ENCODE data around the gene RNPS1. TPM values are rescaled to one million over a fixed set of nuclear protein-coding genes. Genes with fewer than 3 reads are reported as not detected.

RNPS1 gene
- total and polyA plus RNA-seq, 2 experiments from 2014 or later, result 315 to 384 TPM

- H3K9me3 Mint-ChIP-seq, result no peaks in the 10 kb centered on the region
- Histone ChIP-seq H3F3A (replicated peaks; ENCODE audit: low read depth) (peaks cover 29% of the 10 kb centered on the region; the same call in 1 of the 2 replicates), H3K4me1 (ENCODE audit: insufficient read depth) (peaks cover 14% of the 10 kb centered on the region; the same call in 1 of the 2 replicates), H4K20me1 (replicated peaks; ENCODE audit: insufficient read depth) (peaks cover 18% of the 10 kb centered on the region), H3K4me2 (no peak overlapping the region), H3K27ac (ENCODE audit: low read depth) (no peak overlapping the region), H3K27me3 (ENCODE audit: insufficient read depth) (no peaks in the 10 kb centered on the region), H3K9me2 (ENCODE audit: insufficient read depth) (no peaks in the 10 kb centered on the region), H3K36me3 (ENCODE audit: insufficient read depth) (0 out of 2 replicates have a peak, but pooled peaks cover 5% of the 10 kb centered on the region), H2AFZ (no peak overlapping the region), H3K4me3 (no peak overlapping the region), H3K79me2 (replicated peaks; ENCODE audit: insufficient read depth) (peaks cover 15% of the 10 kb centered on the region)
- no peak overlapping the region for H3K4me3 Mint-ChIP-seq
- no peak for DNase-seq (ENCODE audit: low spot score)
- ATAC-seq, result no peak
- H3K27ac Mint-ChIP-seq, result no peak overlapping the region
- peaks cover 35% of the 10 kb centered on the region for H3K36me3 Mint-ChIP-seq (ENCODE audit: low read depth)
- TF ChIP-seq STAT1 (IDR thresholded peaks at IDR 0.05; ENCODE audit: unreplicated experiment) (no peak), EZH2phosphoT487 (IDR thresholded peaks at IDR 0.05; ENCODE audit: unreplicated experiment) (no peak), EZH2 (IDR thresholded peaks at IDR 0.05; ENCODE audit: low read depth, unreplicated experiment) (no peak), ZNF114 (CRISPR knock-in tag; IDR thresholded peaks at IDR 0.05) (no peak), ETS1 (IDR thresholded peaks at IDR 0.05) (no peak), REST (IDR thresholded peaks at IDR 0.05; ENCODE audit: unreplicated experiment) (no peak), NANOG (IDR thresholded peaks at IDR 0.05; ENCODE audit: borderline replicate concordance) (no peak), POLR2AphosphoS5 (IDR thresholded peaks at IDR 0.05; ENCODE audit: low read depth) (no peak), JUNB (IDR thresholded peaks at IDR 0.05; ENCODE audit: unreplicated experiment) (no peak), CTCF (conservative IDR thresholded peaks at IDR 0.05; ENCODE audit: low read depth in 2 of 2) (no peak), CREB1 (CRISPR knock-in tag; IDR thresholded peaks at IDR 0.05; ENCODE audit: low read depth) (no peak), ZNF462 (CRISPR knock-in tag; IDR thresholded peaks at IDR 0.05) (no peak), ZNF331 (CRISPR knock-in tag; IDR thresholded peaks at IDR 0.05; ENCODE audit: low read depth) (no peak)
- H3K4me1 Mint-ChIP-seq, result peaks cover 31% of the 10 kb centered on the region
- peaks cover 21% of the 10 kb centered on the region for H3K27me3 Mint-ChIP-seq (ENCODE audit: insufficient read depth, low read depth, poor library complexity)
Measured at GRCh38 chr16:2208772-2209171, 59.2 kb downstream of the RNPS1 start.

Measured in GM23338 (cell line).